Epidermal melanocyte (primary cell): Measurements from ENCODE around the gene MASP2.
"Not testable (repeated sequence)": the region's sequence is repeated elsewhere in the genome, so short reads cannot be mapped to it uniquely, and the experiment has no call there.

Source experiments
- DNase-seq: peaks from one replicate; pipeline ENCODE4 v3.0.0; 2011; ENCODE audit warnings: low spot score; ENCODE audit not compliant: insufficient read length

Gene MASP2

GRCh38 chr1:10990828-10991227, 56.2 kb downstream of the MASP2 start:
- no peak for DNase-seq

- not testable (repeated sequence) for DNase-seq
These were observed 57.0 kb downstream of the MASP2 start for GRCh38 chr1:10989920-10990516.

- DNase-seq: no peak
These were observed 57.9 kb downstream of the MASP2 start for GRCh38 chr1:10989095-10989494.

GRCh38 chr1:10987840-10988417, 59.1 kb downstream of the MASP2 start:
- DNase-seq: no peak

DNA sequence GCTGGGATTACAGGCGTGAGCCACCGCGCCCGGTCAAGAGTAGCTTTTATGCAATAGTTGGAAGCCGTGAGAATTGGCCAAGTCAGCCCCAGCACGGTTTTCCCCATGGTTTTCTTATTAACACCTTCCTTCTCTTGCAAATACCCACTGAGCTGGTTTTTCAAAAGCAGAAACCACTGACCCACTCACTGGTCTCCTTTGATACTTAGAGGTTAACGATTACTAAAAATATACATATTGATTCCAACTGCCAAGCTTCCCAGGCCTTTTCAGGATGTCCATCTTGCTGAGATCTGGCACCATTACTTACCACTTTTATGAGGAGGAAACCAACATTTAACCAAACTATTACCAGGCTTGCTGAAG, 60.5 kb downstream of the MASP2 start:
- no peak for DNase-seq

DNA sequence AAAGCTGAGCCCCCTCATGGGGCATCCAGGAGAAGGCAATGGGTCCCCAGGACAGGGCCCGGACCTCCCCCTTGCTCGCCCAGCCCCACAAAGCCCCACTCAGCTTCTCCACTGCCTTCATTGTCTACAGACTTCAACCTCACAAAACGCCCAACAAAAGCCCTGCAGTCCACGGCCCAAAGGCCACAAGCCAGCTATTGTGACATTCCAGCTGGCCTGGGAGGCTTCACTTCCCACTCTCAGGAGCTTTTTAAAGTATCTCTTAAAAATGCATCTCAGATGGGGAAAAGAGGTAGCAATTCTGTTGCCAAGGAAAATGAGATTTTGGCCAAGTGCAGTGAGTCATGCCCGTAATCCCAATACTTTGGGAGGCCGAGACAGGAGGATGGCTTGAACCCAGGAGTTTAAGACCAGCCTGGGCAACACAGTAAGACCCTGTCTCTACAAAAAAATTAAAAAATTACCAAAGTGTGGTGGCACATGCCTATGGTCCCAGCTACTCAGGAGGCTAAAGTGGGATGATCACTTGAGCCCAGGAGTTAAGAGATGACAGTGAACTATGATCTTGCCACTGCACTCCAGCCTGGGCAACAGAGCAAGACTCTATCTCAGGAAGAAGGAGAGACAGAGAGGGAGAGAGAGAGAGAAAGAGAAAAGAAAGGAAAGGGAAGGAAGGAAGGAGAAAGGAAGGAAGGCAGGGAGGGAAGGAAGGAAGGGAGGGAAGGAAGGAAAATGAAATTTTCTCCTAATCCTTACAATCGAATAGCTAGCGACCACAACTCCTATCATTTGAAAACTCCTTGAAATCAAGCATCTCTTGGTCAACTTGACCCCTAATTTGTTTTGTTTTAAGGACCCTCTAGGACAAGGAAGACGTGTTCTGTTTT, 66.0 kb downstream of the MASP2 start:
- DNase-seq: no peak

- peak; percentile 75 for DNase-seq
These were observed 66.9 kb downstream of the MASP2 start for GRCh38 chr1:10980094-10980577.

- DNase-seq: peak; percentile 79
These were observed 67.5 kb downstream of the MASP2 start for GRCh38 chr1:10979483-10979920.

DNA sequence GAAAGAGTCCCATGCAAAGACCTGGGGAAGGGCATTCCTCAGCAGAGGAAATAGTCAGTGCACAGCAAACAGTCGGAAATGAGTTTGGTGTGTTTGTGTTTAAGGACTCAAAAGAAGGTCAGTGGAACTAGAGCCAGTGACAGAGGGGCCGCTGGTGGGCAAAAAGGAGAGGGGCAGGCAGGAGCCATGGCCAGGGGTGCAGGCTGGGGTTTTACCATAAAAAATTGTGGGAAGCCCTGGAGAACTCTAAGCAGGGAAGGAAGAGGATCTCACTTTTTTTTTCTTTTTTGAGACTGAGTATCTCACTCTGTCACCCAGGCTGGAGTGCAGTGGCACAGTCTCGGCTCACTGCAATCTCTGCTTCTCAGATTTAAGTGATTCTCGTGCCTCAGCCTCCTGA, 68.3 kb downstream of the MASP2 start:
- no peak for DNase-seq
